ENCODE data around the gene SNX30. TPM values are rescaled to one million over a fixed set of nuclear protein-coding genes. Genes with fewer than 3 reads are reported as not detected.

Gene SNX30
- total and polyA plus RNA-seq, 7 donors, result 6.4 to 16.4 (median 8.9) TPM

- DNase-seq, result no peak
- peaks cover 0 to 23% (median 0%) of the 10 kb centered on the region in 4 donors for H3K36me3 ChIP-seq
- H3K4me1 ChIP-seq, result peaks cover 0 to 6% (median 0%) of the 10 kb centered on the region in 4 donors
- H3K4me3 ChIP-seq, result no peak overlapping the region
- H3K27ac ChIP-seq, result no peak overlapping the region
- H3K27me3 ChIP-seq, result no peaks in the 10 kb centered on the region
- WGBS, 2 donors, result 84 to 93% methylated on average over 4 of the region's 4 CpGs
- TF ChIP-seq POLR2A (IDR thresholded peaks at IDR 0.05), result no peak
- no peak for TF ChIP-seq CTCF (IDR thresholded peaks at IDR 0.05)
- no peak for TF ChIP-seq EP300 (IDR thresholded peaks at IDR 0.05)
- TF ChIP-seq POLR2AphosphoS5 (IDR thresholded peaks at IDR 0.05), result no peak
- no peaks in the 10 kb centered on the region for H3K9me3 ChIP-seq
- intact Hi-C loops (cut with DNase I), result no loop called here
These were observed 92.0 kb downstream of the SNX30 start for GRCh38 chr9:112842555-112842954.

DNA sequence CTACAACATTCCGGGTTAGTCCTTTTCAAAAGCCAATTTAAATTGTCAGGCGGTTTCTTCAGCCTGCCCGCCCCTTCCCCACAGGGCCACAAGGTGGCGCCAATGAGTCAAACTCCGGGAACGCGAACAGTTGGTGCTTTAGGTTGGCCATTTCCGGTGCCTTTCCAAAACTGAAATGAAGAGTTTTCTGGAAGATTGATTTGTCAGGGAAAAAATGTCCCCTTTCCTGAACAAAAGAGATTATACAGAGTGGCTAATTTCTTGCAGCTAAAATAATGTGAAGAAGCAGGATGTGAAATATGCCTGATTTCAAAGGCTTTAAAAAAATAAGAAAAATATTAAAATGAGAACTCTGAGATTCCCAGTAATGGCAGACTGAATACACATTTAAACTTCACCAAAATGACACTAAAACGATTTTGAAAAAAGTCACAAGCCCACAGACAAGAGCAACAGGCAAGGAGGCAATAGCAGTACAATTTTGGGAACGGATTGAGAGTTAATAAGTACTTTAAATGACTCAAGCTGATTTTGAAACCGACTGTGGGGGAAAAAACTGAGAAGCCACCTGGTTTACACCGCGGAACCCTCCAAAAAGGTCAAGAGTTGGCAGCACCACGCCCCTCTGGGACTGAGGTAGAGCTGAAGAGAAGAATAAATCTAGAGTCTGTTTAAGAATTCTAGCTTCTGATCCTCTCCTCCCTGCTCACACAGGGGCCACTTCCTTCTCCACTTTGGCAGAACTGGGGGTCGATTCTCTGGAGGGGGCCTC is 94.4 kb downstream of the SNX30 start:
- TF ChIP-seq CTCF (IDR thresholded peaks at IDR 0.05) (peak; percentile 48 to 97 (median 83)), EP300 (IDR thresholded peaks at IDR 0.05) (no peak), POLR2A (IDR thresholded peaks at IDR 0.05) (no peak), POLR2AphosphoS5 (IDR thresholded peaks at IDR 0.05) (no peak)
- WGBS, 2 donors, result 29 to 31% methylated on average over 15 of the region's 15 CpGs
- peaks cover 0 to 6% (median 0%) of the 10 kb centered on the region in 4 donors for H3K4me1 ChIP-seq

GRCh38 chr9:112846528-112847488 is 96.2 kb downstream of the SNX30 start:
- Histone ChIP-seq H3K27ac (no peak overlapping the region), H3K4me1 (peaks cover 0 to 6% (median 0%) of the 10 kb centered on the region in 4 donors), H3K9me3 (no peaks in the 10 kb centered on the region), H3K27me3 (no peaks in the 10 kb centered on the region), H3K36me3 (peaks cover 0 to 18% (median 5%) of the 10 kb centered on the region in 4 donors), H3K4me3 (no peak overlapping the region)
- intact Hi-C loops (cut with DNase I), result no loop called here
- no peak for DNase-seq
- WGBS, 2 donors, result 82 to 85% methylated on average over 14 of the region's 14 CpGs
- TF ChIP-seq CTCF (IDR thresholded peaks at IDR 0.05) (no peak), POLR2AphosphoS5 (IDR thresholded peaks at IDR 0.05) (no peak), POLR2A (IDR thresholded peaks at IDR 0.05) (no peak), EP300 (IDR thresholded peaks at IDR 0.05) (no peak)

More for the DNA sequence above, 94.4 kb downstream of the SNX30 start:
- no peaks in the 10 kb centered on the region for H3K9me3 ChIP-seq
- H3K27me3 ChIP-seq, result no peaks in the 10 kb centered on the region
- intact Hi-C loops (cut with DNase I), result no loop called here
- DNase-seq, result peak; percentile 83
- H3K4me3 ChIP-seq, result no peak overlapping the region
- H3K36me3 ChIP-seq, result peaks cover 0 to 6% (median 0%) of the 10 kb centered on the region in 4 donors
- no peak overlapping the region for H3K27ac ChIP-seq

GRCh38 chr9:112848316-112849151 is 98.0 kb downstream of the SNX30 start:
- Histone ChIP-seq H3K4me3 (no peak overlapping the region), H3K27me3 (no peaks in the 10 kb centered on the region), H3K9me3 (no peaks in the 10 kb centered on the region), H3K36me3 (peaks cover 0 to 30% (median 7%) of the 10 kb centered on the region in 4 donors), H3K4me1 (peaks cover 0 to 6% (median 0%) of the 10 kb centered on the region in 4 donors), H3K27ac (no peak overlapping the region)
- no peak for DNase-seq
- WGBS, 2 donors, result 90 to 91% methylated on average over 13 of the region's 13 CpGs
- TF ChIP-seq EP300 (IDR thresholded peaks at IDR 0.05) (no peak), POLR2AphosphoS5 (IDR thresholded peaks at IDR 0.05) (no peak), CTCF (IDR thresholded peaks at IDR 0.05) (no peak), POLR2A (IDR thresholded peaks at IDR 0.05) (no peak)
- intact Hi-C loops (cut with DNase I), result no loop called here

Measured in sigmoid colon (tissue), 7 donors.